HAP-1 (cell line): Measurements from ENCODE around the gene CPEB1.
A peak's percentile ranks its signal among the peaks of the same experiment; 100 is the strongest.
"Not testable (repeated sequence)": the region's sequence is repeated elsewhere in the genome, so short reads cannot be mapped to it uniquely, and the experiment has no call there.

Source experiments
- DNase-seq, 2 experiments: peaks; one replicate each; pipeline ENCODE4 v3.0.0-alpha.2; 2016 to 2020; ENCODE audit warnings: low spot score in 2 of 2
- H3K27me3 ChIP-seq: fragments of 250-450 bp; sonication (Bioruptor Pico); 2 replicates; pipeline ENCODE4 v1.5.1; 2020; ENCODE audit warnings: low read depth, mild to moderate bottlenecking, moderate library complexity
- H3K36me3 ChIP-seq: fragments of 250-450 bp; sonication (Bioruptor Pico); replicated peaks from 2 replicates; pipeline ENCODE4 v1.5.1; 2020; ENCODE audit warnings: mild to moderate bottlenecking
- H3K4me1 ChIP-seq: fragments of 250-450 bp; sonication (Bioruptor Pico); 2 replicates; pipeline ENCODE4 v1.5.1; 2020; ENCODE audit warnings: mild to moderate bottlenecking
- H3K4me3 ChIP-seq: fragments of 250-450 bp; sonication (Bioruptor Pico); 2 replicates; pipeline ENCODE4 v1.5.1; 2020; ENCODE audit warnings: mild to moderate bottlenecking, moderate library complexity
- H3K9me3 ChIP-seq: fragments of 250-450 bp; sonication (Bioruptor Pico); 2 replicates; pipeline ENCODE4 v1.5.1; 2020; ENCODE audit warnings: mild to moderate bottlenecking, moderate library complexity
- in situ Hi-C: fragments of 300-500 bp; cut with MboI; formaldehyde crosslinking; loops from 3 replicates; pipeline ENCODE4 v1.14.3; 2020; ENCODE audit warnings: low sequenced_read_pairs, inconsistent platforms, mixed read lengths

CPEB1 gene

GRCh38 chr15:82532383-82532990 lies 114.7 kb downstream of the CPEB1 start:
- Histone ChIP-seq H3K4me1 (peaks cover 5% of the 10 kb centered on the region), H3K9me3 (no peaks in the 10 kb centered on the region), H3K4me3 (no peak overlapping the region), H3K27me3 (no peaks in the 10 kb centered on the region), H3K36me3 (peaks cover 47% of the 10 kb centered on the region)
- DNase-seq: peak in 1 of 2 experiments; percentile 8
- in situ Hi-C loops: loop anchor here (10.0 to 25.0 kb wide), 2 partner anchors 145 to 472 kb away; no protein-coding TSS in a partner anchor

GRCh38 chr15:82531496-82532382 lies 115.4 kb downstream of the CPEB1 start:
- Histone ChIP-seq H3K9me3 (no peaks in the 10 kb centered on the region), H3K4me3 (no peak overlapping the region), H3K36me3 (peaks cover 40% of the 10 kb centered on the region), H3K27me3 (no peaks in the 10 kb centered on the region), H3K4me1 (peaks cover 5% of the 10 kb centered on the region)
- in situ Hi-C loops: loop anchor here (10.0 to 25.0 kb wide), 2 partner anchors 144 to 473 kb away; no protein-coding TSS in a partner anchor
- DNase-seq: peak in 1 of 2 experiments; percentile 29

- Histone ChIP-seq H3K9me3 (no peaks in the 10 kb centered on the region), H3K27me3 (no peaks in the 10 kb centered on the region)
These were observed 116.4 kb downstream of the CPEB1 start for GRCh38 chr15:82530606-82531379.

GRCh38 chr15:82530006-82530405 lies 117.2 kb downstream of the CPEB1 start:
- in situ Hi-C loops: loop anchor here (10.0 to 25.0 kb wide), 2 partner anchors 143 to 475 kb away; no protein-coding TSS in a partner anchor
- no peaks in the 10 kb centered on the region for H3K27me3 ChIP-seq
- peaks cover 22% of the 10 kb centered on the region for H3K36me3 ChIP-seq
- no peaks in the 10 kb centered on the region for H3K9me3 ChIP-seq
- H3K4me3 ChIP-seq: no peak overlapping the region
- DNase-seq: peak in 1 of 2 experiments; percentile 5
- H3K4me1 ChIP-seq: peaks cover 5% of the 10 kb centered on the region

More at GRCh38 chr15:82530606-82531379, 116.4 kb downstream of the CPEB1 start:
- H3K4me3 ChIP-seq: peak overlapping the region; percentile 4; the same call in 1 of the 2 replicates
- in situ Hi-C loops: loop anchor here (10.0 to 25.0 kb wide), 2 partner anchors 143 to 474 kb away; no protein-coding TSS in a partner anchor
- DNase-seq: peak; percentile 79 to 93
- peaks cover 30% of the 10 kb centered on the region for H3K36me3 ChIP-seq
- peaks cover 5% of the 10 kb centered on the region for H3K4me1 ChIP-seq

GRCh38 chr15:82513587-82513986 lies 133.6 kb downstream of the CPEB1 start:
- in situ Hi-C loops, H3K4me3 ChIP-seq, DNase-seq: not testable (repeated sequence)

GRCh38 chr15:82507693-82508092 lies 139.5 kb downstream of the CPEB1 start:
- H3K4me3 ChIP-seq, H3K36me3 ChIP-seq, in situ Hi-C loops, H3K9me3 ChIP-seq, H3K27me3 ChIP-seq: not testable (repeated sequence)
- DNase-seq: peak in 1 of 2 experiments; percentile 14
- peaks cover 10% of the 10 kb centered on the region for H3K4me1 ChIP-seq

More at GRCh38 chr15:82513587-82513986, 133.6 kb downstream of the CPEB1 start:
- H3K9me3 ChIP-seq, H3K27me3 ChIP-seq, H3K4me1 ChIP-seq, H3K36me3 ChIP-seq: not testable (repeated sequence)

- H3K4me1 ChIP-seq: peaks cover 10% of the 10 kb centered on the region
- in situ Hi-C loops, H3K9me3 ChIP-seq, DNase-seq, H3K4me3 ChIP-seq, H3K27me3 ChIP-seq, H3K36me3 ChIP-seq: not testable (repeated sequence)
These were observed 140.1 kb downstream of the CPEB1 start for GRCh38 chr15:82507087-82507486.

- in situ Hi-C loops, H3K27me3 ChIP-seq: not testable (repeated sequence)
These were observed 141.3 kb downstream of the CPEB1 start for GRCh38 chr15:82505842-82506241.

GRCh38 chr15:82504074-82504473 lies 143.1 kb downstream of the CPEB1 start:
- H3K9me3 ChIP-seq, H3K27me3 ChIP-seq, DNase-seq, H3K36me3 ChIP-seq, in situ Hi-C loops, H3K4me3 ChIP-seq: not testable (repeated sequence)
- H3K4me1 ChIP-seq: peaks cover 10% of the 10 kb centered on the region

More at GRCh38 chr15:82505842-82506241, 141.3 kb downstream of the CPEB1 start:
- H3K9me3 ChIP-seq, DNase-seq, H3K4me3 ChIP-seq, H3K36me3 ChIP-seq: not testable (repeated sequence)
- peaks cover 10% of the 10 kb centered on the region for H3K4me1 ChIP-seq

- H3K27me3 ChIP-seq, in situ Hi-C loops, H3K36me3 ChIP-seq: not testable (repeated sequence)
These were observed 144.3 kb downstream of the CPEB1 start for GRCh38 chr15:82502700-82503339.

GRCh38 chr15:82500772-82501171 lies 146.4 kb downstream of the CPEB1 start:
- H3K9me3 ChIP-seq, H3K36me3 ChIP-seq, H3K4me1 ChIP-seq, DNase-seq, H3K27me3 ChIP-seq, in situ Hi-C loops, H3K4me3 ChIP-seq: not testable (repeated sequence)

More at GRCh38 chr15:82502700-82503339, 144.3 kb downstream of the CPEB1 start:
- H3K4me1 ChIP-seq: peaks cover 10% of the 10 kb centered on the region
- not testable (repeated sequence) for H3K9me3 ChIP-seq, DNase-seq, H3K4me3 ChIP-seq

GRCh38 chr15:82497978-82498377 lies 149.2 kb downstream of the CPEB1 start:
- H3K27me3 ChIP-seq, in situ Hi-C loops: not testable (repeated sequence)

More at GRCh38 chr15:82497978-82498377, 149.2 kb downstream of the CPEB1 start:
- not testable (repeated sequence) for H3K4me3 ChIP-seq, H3K36me3 ChIP-seq, DNase-seq, H3K9me3 ChIP-seq, H3K4me1 ChIP-seq
